ENCODE results near the gene SCML1.

Gene SCML1

DNA sequence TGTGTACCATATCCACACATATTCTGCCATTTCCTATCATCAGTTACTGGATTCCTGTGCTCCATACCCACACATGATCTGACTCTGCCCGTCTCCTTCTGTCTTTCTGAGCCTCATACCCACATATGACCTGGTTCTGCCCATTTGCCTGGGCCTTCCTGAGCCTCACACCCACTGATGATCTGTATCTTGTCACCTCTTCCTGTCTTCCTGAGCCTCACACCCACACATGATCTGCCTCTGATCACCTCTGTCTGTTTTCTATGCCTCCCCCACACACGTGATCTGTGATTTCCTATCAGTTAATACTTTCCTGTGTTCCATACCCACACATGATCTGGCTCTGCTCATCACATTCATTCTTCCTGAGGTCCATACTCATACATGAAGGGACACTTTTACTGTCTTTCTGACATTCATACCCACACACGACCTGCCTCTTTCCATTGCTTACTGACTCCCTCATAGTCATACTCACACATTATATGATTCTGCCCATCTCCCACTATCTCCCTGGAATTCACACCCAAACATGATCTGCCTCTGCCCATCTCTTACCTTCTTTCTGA is 32.5 kb downstream of the SCML1 start:
- DNase-seq (ENCODE audit: low read depth): no peak
- TF ChIP-seq, protein P1, sequence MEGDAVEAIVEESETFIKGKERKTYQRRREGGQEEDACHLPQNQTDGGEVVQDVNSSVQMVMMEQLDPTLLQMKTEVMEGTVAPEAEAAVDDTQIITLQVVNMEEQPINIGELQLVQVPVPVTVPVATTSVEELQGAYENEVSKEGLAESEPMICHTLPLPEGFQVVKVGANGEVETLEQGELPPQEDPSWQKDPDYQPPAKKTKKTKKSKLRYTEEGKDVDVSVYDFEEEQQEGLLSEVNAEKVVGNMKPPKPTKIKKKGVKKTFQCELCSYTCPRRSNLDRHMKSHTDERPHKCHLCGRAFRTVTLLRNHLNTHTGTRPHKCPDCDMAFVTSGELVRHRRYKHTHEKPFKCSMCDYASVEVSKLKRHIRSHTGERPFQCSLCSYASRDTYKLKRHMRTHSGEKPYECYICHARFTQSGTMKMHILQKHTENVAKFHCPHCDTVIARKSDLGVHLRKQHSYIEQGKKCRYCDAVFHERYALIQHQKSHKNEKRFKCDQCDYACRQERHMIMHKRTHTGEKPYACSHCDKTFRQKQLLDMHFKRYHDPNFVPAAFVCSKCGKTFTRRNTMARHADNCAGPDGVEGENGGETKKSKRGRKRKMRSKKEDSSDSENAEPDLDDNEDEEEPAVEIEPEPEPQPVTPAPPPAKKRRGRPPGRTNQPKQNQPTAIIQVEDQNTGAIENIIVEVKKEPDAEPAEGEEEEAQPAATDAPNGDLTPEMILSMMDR (IDR thresholded peaks at IDR 0.05; ENCODE audit: insufficient read depth, low read depth, low read length, missing control alignments): no peak
- no peak overlapping the region for H3K4me3 ChIP-seq (ENCODE audit: low read length)

DNA sequence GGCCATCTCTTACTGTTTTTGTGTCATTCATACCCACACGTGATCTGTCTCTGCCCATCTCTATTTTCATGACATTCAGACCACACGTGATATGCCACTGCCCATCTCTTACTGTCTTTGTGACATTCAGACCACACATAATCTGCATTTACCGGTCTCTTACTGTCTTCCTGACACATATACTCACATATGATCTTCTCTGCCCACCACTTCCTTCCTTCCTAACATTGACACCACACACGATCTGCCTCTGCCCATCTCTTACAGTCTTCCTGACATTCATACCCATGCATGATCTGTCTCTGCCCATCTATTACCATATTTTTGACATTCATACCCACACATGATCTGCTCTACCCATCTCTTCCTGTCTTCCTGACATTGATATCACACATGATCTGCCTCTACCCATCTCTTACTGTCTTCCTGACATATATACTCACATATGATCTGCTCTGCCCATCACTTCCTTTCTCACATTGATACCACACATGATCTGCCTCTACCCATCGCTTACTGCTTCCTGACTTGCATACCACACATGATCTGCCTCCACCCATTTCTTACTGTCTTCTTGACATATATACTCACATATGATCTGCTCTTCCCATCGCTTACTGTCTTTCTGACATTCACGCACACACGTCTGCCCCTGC is 36.1 kb downstream of the SCML1 start:
- no peak overlapping the region for H3K4me3 ChIP-seq (ENCODE audit: low read length)
- DNase-seq (ENCODE audit: low read depth): no peak
- TF ChIP-seq, protein P1 (IDR thresholded peaks at IDR 0.05; ENCODE audit: insufficient read depth, low read depth, low read length, missing control alignments): no peak

DNA sequence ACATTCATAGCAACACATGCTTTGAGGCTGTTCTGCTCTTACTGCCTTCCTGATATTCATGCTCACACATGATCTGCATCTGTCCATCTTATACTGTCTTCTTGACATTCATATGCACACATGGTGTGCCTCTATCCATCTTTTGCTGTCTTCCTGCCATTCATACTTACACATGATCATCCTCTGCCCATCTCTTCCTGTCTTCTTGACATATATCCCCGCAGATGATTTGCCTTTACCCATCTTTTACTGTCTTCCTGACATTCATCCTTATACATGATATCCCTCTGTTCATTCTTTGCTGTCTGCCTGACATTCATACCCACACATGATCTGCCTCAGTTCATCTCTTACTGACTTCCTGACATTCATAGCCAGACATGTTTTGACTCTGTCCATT is 36.8 kb downstream of the SCML1 start:
- DNase-seq (ENCODE audit: low read depth): no peak
- H3K4me3 ChIP-seq (ENCODE audit: low read length): no peak overlapping the region
- TF ChIP-seq, protein P1 (IDR thresholded peaks at IDR 0.05; ENCODE audit: insufficient read depth, low read depth, low read length, missing control alignments): no peak

DNA sequence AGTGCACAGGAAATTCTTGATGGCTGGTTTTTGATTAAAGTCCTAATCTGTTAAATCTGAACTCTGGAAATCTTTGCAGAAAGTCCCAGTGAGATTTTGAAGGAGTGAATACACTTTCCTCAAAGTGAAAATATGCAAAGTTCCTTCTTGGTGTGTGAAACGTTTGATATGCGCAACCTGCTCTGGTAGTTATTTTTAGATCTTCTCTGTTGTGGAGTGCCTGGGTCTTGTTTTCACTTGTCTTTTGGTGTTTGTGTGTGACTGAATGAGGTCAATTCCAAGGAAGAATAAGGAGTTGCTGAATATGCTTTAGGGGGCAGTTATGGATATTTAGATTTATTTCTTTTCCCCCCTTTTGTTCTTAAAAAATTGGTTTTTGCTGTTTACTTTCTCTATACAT is 41.7 kb downstream of the SCML1 start:
- H3K4me3 ChIP-seq (ENCODE audit: low read length): no peak overlapping the region
- peak; percentile 15 for DNase-seq (ENCODE audit: low read depth)
- TF ChIP-seq, protein P1 (IDR thresholded peaks at IDR 0.05; ENCODE audit: insufficient read depth, low read depth, low read length, missing control alignments): no peak

DNA sequence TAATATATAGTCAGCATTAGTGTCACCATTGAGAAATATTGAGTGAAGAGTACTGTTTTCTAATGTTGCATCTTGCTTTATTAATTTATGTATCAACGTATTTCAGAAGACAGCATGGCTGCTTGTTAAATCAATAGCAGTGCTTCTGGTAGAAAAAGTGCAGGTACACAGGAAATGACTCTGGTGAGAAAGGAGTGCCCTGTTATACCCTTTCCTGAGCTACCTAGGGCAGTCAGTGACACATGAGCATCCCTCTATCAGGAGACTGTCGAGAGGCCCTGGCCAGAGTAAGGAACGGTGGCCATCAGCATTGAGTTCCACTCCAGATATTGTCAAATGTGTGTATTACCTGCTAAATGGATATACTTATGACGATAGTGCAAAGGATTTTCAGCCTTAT is 42.1 kb downstream of the SCML1 start:
- H3K4me3 ChIP-seq (ENCODE audit: low read length): no peak overlapping the region
- TF ChIP-seq, protein P1 (IDR thresholded peaks at IDR 0.05; ENCODE audit: insufficient read depth, low read depth, low read length, missing control alignments): no peak
- DNase-seq (ENCODE audit: low read depth): no peak

DNA sequence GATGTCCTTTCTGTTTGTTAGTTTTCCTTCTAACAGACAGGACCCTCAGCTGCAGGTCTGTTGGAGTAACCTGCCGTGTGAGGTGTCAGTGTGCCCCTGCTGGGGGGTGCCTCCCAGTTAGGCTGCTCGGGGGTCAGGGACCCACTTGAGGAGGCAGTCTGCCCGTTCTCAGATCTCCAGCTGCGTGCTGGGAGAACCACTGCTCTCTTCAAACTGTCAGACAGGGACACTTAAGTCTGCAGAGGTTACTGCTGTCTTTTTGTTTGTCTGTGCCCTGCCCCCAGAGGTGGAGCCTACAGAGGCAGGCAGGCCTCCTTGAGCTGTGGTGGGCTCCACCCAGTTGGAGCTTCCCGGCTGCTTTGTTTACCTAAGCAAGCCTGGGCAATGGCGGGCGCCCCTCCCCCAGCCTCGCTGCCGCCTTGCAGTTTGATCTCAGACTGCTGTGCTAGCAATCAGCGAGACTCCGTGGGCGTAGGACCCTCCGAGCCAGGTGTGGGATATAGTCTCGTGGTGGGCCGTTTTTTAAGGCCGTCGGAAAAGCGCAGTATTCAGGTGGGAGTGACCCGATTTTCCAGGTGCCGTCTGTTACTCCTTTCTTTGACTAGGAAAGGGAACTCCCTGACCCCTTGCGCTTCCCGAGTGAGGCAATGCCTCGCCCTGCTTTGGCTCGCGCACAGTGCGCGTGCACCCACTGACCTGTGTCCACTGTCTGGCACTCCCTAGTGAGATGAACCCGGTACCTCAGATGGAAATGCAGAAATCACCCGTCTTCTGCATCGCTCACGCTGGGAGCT is 49.5 kb downstream of the SCML1 start:
- DNase-seq (ENCODE audit: low read depth): peak; percentile 4
- peak overlapping the region; percentile 36 for H3K4me3 ChIP-seq (ENCODE audit: low read length)

DNA sequence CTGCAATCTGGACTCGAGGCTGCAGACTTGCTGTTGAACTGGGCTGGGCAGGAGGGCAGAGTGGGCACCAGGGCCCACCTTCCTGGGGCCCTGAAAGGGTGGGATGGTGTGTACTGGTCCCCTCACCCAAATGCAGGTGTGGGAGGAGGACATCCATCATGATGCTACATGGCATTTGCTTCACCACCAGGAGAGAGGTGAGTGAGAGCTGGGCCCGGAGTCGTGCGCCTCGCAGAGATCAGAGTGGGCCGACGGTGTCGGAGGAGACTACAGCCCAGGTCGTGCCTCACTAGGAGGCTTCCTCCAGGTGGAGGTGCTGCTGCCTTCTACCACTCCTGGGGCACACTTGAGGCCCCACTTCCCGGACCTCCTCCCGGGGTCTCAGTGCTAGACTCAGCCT is 50.3 kb downstream of the SCML1 start:
- no peak overlapping the region for H3K4me3 ChIP-seq (ENCODE audit: low read length)
- TF ChIP-seq, protein P1 (IDR thresholded peaks at IDR 0.05; ENCODE audit: insufficient read depth, low read depth, low read length, missing control alignments): no peak
- DNase-seq (ENCODE audit: low read depth): no peak
